ENCODE measurements around the gene CD300A.

DNA sequence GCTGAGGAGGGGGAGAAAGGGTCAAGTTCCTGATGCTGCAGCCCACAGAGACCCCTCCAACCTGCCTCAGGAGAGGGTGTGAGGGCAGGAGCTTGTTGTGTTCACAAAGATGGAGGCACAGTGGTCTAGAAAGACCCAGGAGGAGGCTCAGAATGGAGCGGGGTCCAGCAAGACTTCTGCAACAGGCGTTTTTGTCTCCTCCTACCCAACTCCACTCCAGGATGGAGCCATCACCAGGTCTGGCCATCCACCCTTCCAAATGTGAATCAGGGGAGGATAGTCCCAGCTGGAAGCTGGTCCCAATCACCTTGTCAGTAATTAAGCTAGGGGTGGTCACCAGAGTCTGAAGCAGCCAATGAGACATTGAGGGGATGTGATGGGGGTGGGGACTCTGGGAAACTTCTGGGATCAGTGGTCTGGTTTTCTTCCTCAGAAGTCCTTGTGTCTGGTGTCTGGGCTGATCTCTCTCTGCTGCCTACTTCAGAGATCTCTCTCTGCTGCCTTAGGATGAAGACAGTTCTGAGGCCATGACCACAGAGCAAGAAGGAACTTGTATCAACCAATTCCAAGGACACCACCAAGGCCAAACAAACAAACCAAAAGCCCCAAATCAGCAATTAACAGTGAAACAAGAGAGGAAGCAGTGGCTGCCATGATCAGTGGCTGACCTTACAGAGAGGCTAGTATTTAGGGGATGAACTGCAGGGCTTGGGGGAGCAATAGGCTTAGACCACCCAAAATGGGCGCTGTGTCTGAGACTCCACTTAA lies 50.3 kb downstream of the CD300A start:
- no peak for TF ChIP-seq POLR2A (IDR thresholded peaks at IDR 0.05)
- TF ChIP-seq, protein P1, sequence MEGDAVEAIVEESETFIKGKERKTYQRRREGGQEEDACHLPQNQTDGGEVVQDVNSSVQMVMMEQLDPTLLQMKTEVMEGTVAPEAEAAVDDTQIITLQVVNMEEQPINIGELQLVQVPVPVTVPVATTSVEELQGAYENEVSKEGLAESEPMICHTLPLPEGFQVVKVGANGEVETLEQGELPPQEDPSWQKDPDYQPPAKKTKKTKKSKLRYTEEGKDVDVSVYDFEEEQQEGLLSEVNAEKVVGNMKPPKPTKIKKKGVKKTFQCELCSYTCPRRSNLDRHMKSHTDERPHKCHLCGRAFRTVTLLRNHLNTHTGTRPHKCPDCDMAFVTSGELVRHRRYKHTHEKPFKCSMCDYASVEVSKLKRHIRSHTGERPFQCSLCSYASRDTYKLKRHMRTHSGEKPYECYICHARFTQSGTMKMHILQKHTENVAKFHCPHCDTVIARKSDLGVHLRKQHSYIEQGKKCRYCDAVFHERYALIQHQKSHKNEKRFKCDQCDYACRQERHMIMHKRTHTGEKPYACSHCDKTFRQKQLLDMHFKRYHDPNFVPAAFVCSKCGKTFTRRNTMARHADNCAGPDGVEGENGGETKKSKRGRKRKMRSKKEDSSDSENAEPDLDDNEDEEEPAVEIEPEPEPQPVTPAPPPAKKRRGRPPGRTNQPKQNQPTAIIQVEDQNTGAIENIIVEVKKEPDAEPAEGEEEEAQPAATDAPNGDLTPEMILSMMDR (IDR thresholded peaks at IDR 0.05), result no peak
